ENCODE data around the gene SGCA. TPM values are rescaled to one million over a fixed set of nuclear protein-coding genes. Genes with fewer than 3 reads are reported as not detected.
A peak's percentile ranks its signal among the peaks of the same experiment; 100 is the strongest.

Gene SGCA
- total and polyA plus RNA-seq, 9 of the 15 experiments (the other 6 are each of a cell fraction or from before 2014, with no cell fraction given) = not detected

DNA sequence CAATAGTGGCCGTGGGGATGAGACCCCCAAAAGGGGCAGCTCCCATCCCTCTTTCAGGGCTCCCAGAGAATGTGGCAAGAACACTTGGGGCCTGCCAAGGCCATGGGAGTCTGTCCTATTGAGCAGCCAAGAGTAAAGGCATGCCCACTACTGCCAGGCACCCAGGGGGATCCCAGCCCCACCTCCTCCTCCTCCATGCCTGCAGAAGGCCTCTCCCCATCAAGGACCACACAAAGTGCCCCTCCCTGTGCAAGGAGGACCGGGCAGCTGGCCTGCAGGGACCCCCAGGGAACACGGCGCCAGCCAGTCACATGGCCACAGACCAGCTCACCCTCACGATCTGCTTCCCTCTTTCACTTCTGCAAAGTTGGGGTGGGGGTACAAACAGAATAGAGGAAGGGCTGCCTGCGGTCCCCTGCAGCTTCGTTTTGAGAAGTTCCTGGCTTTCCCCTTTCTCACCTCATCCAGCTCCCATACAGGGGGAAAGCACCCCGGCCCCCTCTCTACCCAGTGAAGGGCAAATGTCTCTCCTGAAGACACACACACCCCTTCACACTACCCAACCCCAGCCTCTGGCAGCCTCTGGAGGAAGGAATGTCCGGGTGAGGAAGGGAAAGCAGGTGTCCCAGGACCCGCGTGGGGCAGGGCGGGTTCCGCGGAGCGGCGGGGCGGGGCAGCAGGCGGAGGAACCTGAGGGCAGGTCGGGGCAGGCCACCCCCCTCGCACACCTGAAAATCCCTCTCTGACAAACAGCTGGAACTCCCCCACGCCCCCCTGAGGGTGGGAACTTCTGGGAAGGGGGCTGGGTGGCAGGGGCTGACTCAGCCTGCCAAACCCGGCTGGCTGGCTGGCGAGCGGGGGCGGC is 17.3 kb upstream of the SGCA start:
- 3% methylated on average over 19 of the region's 25 CpGs for WGBS (ENCODE audit: insufficient coverage, low coverage, missing lambda C conversion rate)
- H2AFZ ChIP-seq (ENCODE audit: low read depth, low read length) = no peak overlapping the region
- peak overlapping the region; percentile 83; the same call in 2 of the 3 replicates for H3K27ac ChIP-seq (ENCODE audit: extremely low read depth, low read depth, low read length)
- TF ChIP-seq MECOM (CRISPR knock-in tag; IDR thresholded peaks at IDR 0.05) = no peak
- TF ChIP-seq ATF4 (CRISPR knock-in tag; IDR thresholded peaks at IDR 0.05) = no peak
- no peak for TF ChIP-seq DNMT1 (IDR thresholded peaks at IDR 0.05)
- TF ChIP-seq ADNP (tag; IDR thresholded peaks at IDR 0.05) = no peak
- TF ChIP-seq, protein P1, sequence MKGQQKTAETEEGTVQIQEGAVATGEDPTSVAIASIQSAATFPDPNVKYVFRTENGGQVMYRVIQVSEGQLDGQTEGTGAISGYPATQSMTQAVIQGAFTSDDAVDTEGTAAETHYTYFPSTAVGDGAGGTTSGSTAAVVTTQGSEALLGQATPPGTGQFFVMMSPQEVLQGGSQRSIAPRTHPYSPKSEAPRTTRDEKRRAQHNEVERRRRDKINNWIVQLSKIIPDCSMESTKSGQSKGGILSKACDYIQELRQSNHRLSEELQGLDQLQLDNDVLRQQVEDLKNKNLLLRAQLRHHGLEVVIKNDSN (CRISPR knock-in tag; IDR thresholded peaks at IDR 0.05) = peak; percentile 79
- TF ChIP-seq SIN3A (IDR thresholded peaks at IDR 0.05; ENCODE audit: borderline replicate concordance in 2 of 2, control insufficient read depth in 1 of 2, low read depth in 2 of 2, low read length in 2 of 2) = peak; percentile 50 to 90; a peak in 1 of 4 replicates
- no peak for TF ChIP-seq SETDB1 (IDR thresholded peaks at IDR 0.05; ENCODE audit: low read length)
- no peak for TF ChIP-seq GATAD2A (IDR thresholded peaks at IDR 0.05)
- TF ChIP-seq KAT8 (IDR thresholded peaks at IDR 0.05; ENCODE audit: low read depth) = no peak
- no peak for TF ChIP-seq KAT7 (CRISPR knock-in tag; IDR thresholded peaks at IDR 0.05; ENCODE audit: borderline replicate concordance)
- no peak for TF ChIP-seq E2F5 (CRISPR knock-in tag; IDR thresholded peaks at IDR 0.05)
- peak; percentile 54 for TF ChIP-seq EGR1 (conservative IDR thresholded peaks at IDR 0.05)
- TF ChIP-seq TEAD4 (IDR thresholded peaks at IDR 0.05; ENCODE audit: low read length) = peak; percentile 51
- no peak for TF ChIP-seq TEAD4 (CRISPR knock-in tag; IDR thresholded peaks at IDR 0.05; ENCODE audit: borderline replicate concordance)
- no peak for TF ChIP-seq RBM25 (IDR thresholded peaks at IDR 0.05; ENCODE audit: low read depth, low read length, severe bottlenecking)
- no peak for TF ChIP-seq BMI1 (IDR thresholded peaks at IDR 0.05; ENCODE audit: low read length)
- TF ChIP-seq, protein P2, sequence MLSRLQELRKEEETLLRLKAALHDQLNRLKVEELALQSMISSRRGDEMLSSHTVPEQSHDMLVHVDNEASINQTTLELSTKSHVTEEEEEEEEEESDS (CRISPR knock-in tag; IDR thresholded peaks at IDR 0.05) = no peak
- TF ChIP-seq TEAD2 (tag; IDR thresholded peaks at IDR 0.05) = 0 out of 2 replicates have a peak, but pooled peaks have one; percentile 30
- no peak for TF ChIP-seq RBM22 (IDR thresholded peaks at IDR 0.05; ENCODE audit: low read depth, low read length, poor library complexity, severe bottlenecking)

More for the DNA sequence above, 17.3 kb upstream of the SGCA start:
- Histone ChIP-seq H3K9me1 (ENCODE audit: control insufficient read depth, insufficient read depth, low read length) (peaks cover 19% of the 10 kb centered on the region), H3K27me3 (ENCODE audit: control insufficient read depth in 2 of 2, insufficient read depth in 2 of 2, low read length in 2 of 2) (no peaks in the 10 kb centered on the region), H3K4me3 (peak overlapping the region; percentile 67), H3K36me3 (ENCODE audit: control insufficient read depth, insufficient read depth, low read length) (peaks cover 47% of the 10 kb centered on the region), H3K9ac (ENCODE audit: insufficient read depth in 1 of 2, low read depth in 2 of 2, low read length in 2 of 2) (peak overlapping the region; percentile 67 to 97; a peak in 3 of 4 replicates), H3K4me2 (ENCODE audit: insufficient read depth, low read length) (peak overlapping the region; percentile 80), H3K79me2 (ENCODE audit: control insufficient read depth, insufficient read depth, low read length) (peaks cover 84% of the 10 kb centered on the region), H3K9me3 (replicated peaks; ENCODE audit: control insufficient read depth, insufficient read depth, low read depth, low read length) (no peaks in the 10 kb centered on the region), H3K4me1 (replicated peaks in 1 of 2; ENCODE audit: control insufficient read depth in 2 of 2, insufficient read depth in 2 of 2, low read length in 2 of 2) (peaks cover 34 to 89% of the 10 kb centered on the region in 2 experiments), H4K20me1 (replicated peaks; ENCODE audit: control insufficient read depth, insufficient read depth, low read length) (peaks cover 14% of the 10 kb centered on the region)
- BruUV-seq (replicated peaks) = no TSS peak
- intact Hi-C loops (cut with micrococcal nuclease) = no loop called here
- CTCF ChIA-PET (ENCODE audit: low intra/inter-chr PET ratio) = no interaction called here
- POLR2A ChIA-PET = interaction anchor here (0.9 kb wide), 1 partner anchor 135 kb away, joined by 3 read pairs; no protein-coding TSS in a partner anchor
- peak; percentile 1; the same call in 1 of the 3 replicates for ATAC-seq
- DNase-seq (ENCODE audit: extremely low read depth in 1 of 4, low spot score in 3 of 4) = peak; percentile 57 to 82 (median 70)
- in situ Hi-C loops (cut with MboI) = no loop called here
- no peak for FAIRE-seq
